HepG2 (cell line): Measurements from ENCODE around the gene CILP2. TPM values are rescaled to one million over a fixed set of nuclear protein-coding genes. Genes with fewer than 3 reads are reported as not detected.
A peak's percentile ranks its signal among the peaks of the same experiment; 100 is the strongest.

ENCODE experiments used
- ATAC-seq: fragments of 200-7000 bp; cut with Tn5 transposase; 3 replicates; pipeline ENCODE4 v1.9.1; 2020; ENCODE audit warnings: mild to moderate bottlenecking, moderate library complexity
- BruUV-seq: library from RNA; stranded (reverse); fragments of 400-500 nt; replicated peaks from 2 replicates; lab custom pipeline; 2021; lab: Mats Ljungman, UMichigan
- CTCF ChIA-PET: fragments of 300-600 bp; formaldehyde crosslinking; extraction: SDS; loops from one replicate; lab custom pipeline; 2021; ENCODE audit warnings: low total read pairs, inconsistent platforms, low intra/inter-chr PET ratio; lab: Yijun Ruan, JAX
- POLR2A ChIA-PET: fragments of 350-600 bp; sonication (Branson Sonifier 250); formaldehyde crosslinking; loops from one replicate; lab custom pipeline; 2020; ENCODE audit warnings: antibody characterized with exemption, inconsistent platforms; lab: Yijun Ruan, JAX
- DNase-seq: peaks from one replicate; pipeline ENCODE4 v3.0.0-alpha.2; 2015; ENCODE audit warnings: low spot score
- FAIRE-seq: peaks from 3 replicates; lab custom pipeline; 2011; peaks lifted over from hg19 to GRCh38; lab: Jason Lieb, UNC
- H2AFZ ChIP-seq: one replicate; pipeline ENCODE4 v1.6.1; 2011; ENCODE audit warnings: low read length, inconsistent platforms
- H3K27ac ChIP-seq: fragments of 300-600 bp; 3 replicates; pipeline ENCODE4 v1.8.0; 2011; ENCODE audit warnings: mixed run types, mild to moderate bottlenecking, mixed read lengths, low read length, inconsistent platforms; ENCODE audit not compliant: insufficient read depth; ENCODE audit errors: extremely low read length
- H3K27me3 ChIP-seq, 2 experiments: fragments of 200-600 bp in 1 of 2; 2 replicates in 1 of 2; 3 replicates in 1 of 2; pipeline versions ENCODE4 v1.6.0 to v1.8.0; 2011; ENCODE audit warnings: low read length in 2 of 2, mild to moderate bottlenecking in 2 of 2, moderate library complexity in 2 of 2, inconsistent platforms in 1 of 2; ENCODE audit not compliant: insufficient read depth in 2 of 2, control insufficient read depth in 1 of 2
- H3K36me3 ChIP-seq, 2 experiments: fragments of 200-600 bp in 1 of 2; replicated peaks in 1 of 2; 2 replicates in 1 of 2; 3 replicates in 1 of 2; pipeline versions ENCODE4 v1.5.1 to v1.8.0; 2011; ENCODE audit warnings: low read length in 2 of 2, inconsistent platforms in 1 of 2; ENCODE audit not compliant: insufficient read depth in 2 of 2, control insufficient read depth in 1 of 2
- H3K4me1 ChIP-seq: 2 replicates; pipeline ENCODE4 v1.5.1; 2012; ENCODE audit warnings: low read length, inconsistent platforms; ENCODE audit not compliant: insufficient read depth
- H3K4me2 ChIP-seq: 2 replicates; pipeline ENCODE4 v1.6.0; 2011; ENCODE audit warnings: low read depth, low read length, inconsistent platforms
- H3K4me3 ChIP-seq, 3 experiments: fragments of 200-600 bp in 1 of 3; sonication (generic), shearing (Covaris generic) in 1 of 3; replicated peaks in 1 of 3; 2 replicates each; pipeline ENCODE4 v1.5.1; 2011 to 2016; ENCODE audit warnings: low read length in 3 of 3, inconsistent platforms in 2 of 3, low read depth in 2 of 3, mild to moderate bottlenecking in 2 of 3, control low read depth in 1 of 3, mixed read lengths in 1 of 3; ENCODE audit not compliant: insufficient read depth in 1 of 3
- H3K79me2 ChIP-seq: one replicate; pipeline ENCODE4 v1.6.1; 2011; ENCODE audit warnings: low read length, inconsistent platforms; ENCODE audit not compliant: insufficient read depth
- H3K9ac ChIP-seq: 2 replicates; pipeline ENCODE4 v1.6.0; 2011; ENCODE audit warnings: mild to moderate bottlenecking, low read depth, low read length, inconsistent platforms; ENCODE audit not compliant: insufficient read depth
- H3K9me3 ChIP-seq: 2 replicates; pipeline ENCODE4 v1.5.1; 2012; ENCODE audit warnings: mild to moderate bottlenecking, low read length
- H4K20me1 ChIP-seq: 2 replicates; pipeline ENCODE4 v1.6.0; 2011; ENCODE audit warnings: inconsistent platforms, mild to moderate bottlenecking, low read length, moderate library complexity; ENCODE audit not compliant: insufficient read depth
- CEBPB ChIP-seq: IDR thresholded peaks from 2 replicates; pipeline ENCODE4 v1.6.1; 2011; ENCODE audit warnings: low read depth, low read length, improper control_type of control experiment, borderline replicate concordance
- CENPX ChIP-seq: sonication (generic); formaldehyde crosslinking; IDR thresholded peaks from 2 replicates; pipeline ENCODE4 v1.9.0; 2021; ENCODE audit warnings: mild to moderate bottlenecking, missing genetic modification reagents, moderate library complexity
- CTCF ChIP-seq: sonication (generic); formaldehyde crosslinking; IDR thresholded peaks from 2 replicates; pipeline ENCODE4 v1.5.0; 2020; ENCODE audit warnings: mild to moderate bottlenecking, missing genetic modification reagents, moderate library complexity
- NAIF1 ChIP-seq: sonication (generic); formaldehyde crosslinking; IDR thresholded peaks from 2 replicates; pipeline ENCODE4 v1.5.0; 2020; ENCODE audit warnings: mild to moderate bottlenecking, missing genetic modification reagents, borderline replicate concordance
- TBX3 ChIP-seq: fragments of 450-650 bp; IDR thresholded peaks from 2 replicates; pipeline ENCODE4 v1.6.1; 2017; ENCODE audit warnings: antibody characterized with exemption, mild to moderate bottlenecking, inconsistent platforms, borderline replicate concordance
- TIGD3 ChIP-seq: sonication (generic); formaldehyde crosslinking; IDR thresholded peaks from 2 replicates; pipeline ENCODE4 v1.5.1; 2020; ENCODE audit warnings: mild to moderate bottlenecking, missing genetic modification reagents, borderline replicate concordance
- ZNF564 ChIP-seq: sonication (generic); formaldehyde crosslinking; IDR thresholded peaks from 2 replicates; pipeline ENCODE4 v1.8.1; 2023; ENCODE audit warnings: mild to moderate bottlenecking, missing genetic modification reagents
- WGBS: methylation state at CpG from one replicate; pipeline ENCODE4 v1.1.6; 2017; ENCODE audit warnings: low lambda C conversion rate; 5-methylcytosine and 5-hydroxymethylcytosine counted together
- in situ Hi-C: cut with HindIII; loops from 2 replicates; pipeline ENCODE4 v1.10.0; 2017; ENCODE audit warnings: low pct_unique_long_range_greater_than_20kb; ENCODE audit not compliant: extremely low pct_ligation_motif_present
- intact Hi-C: fragments of 100-400 bp; cut with micrococcal nuclease; formaldehyde crosslinking; loops from one replicate; pipeline ENCODE4 v1.10.0; 2022; ENCODE audit not compliant: unreplicated experiment
- polyA plus RNA-seq, 8 experiments: library from polyadenylated mRNA; depleted of rRNA in 3 of 8; stranded (reverse) in 7 of 8; unstranded in 1 of 8; fragments of >200 nt; fragmentation: Illumina TruSeq in 4 of 8; extraction: Trizol in 4 of 8; gene quantifications; 2 replicates each; pipeline versions ENCODE4 v1.2.1 to v1.2.3, GENCODE V29; 2011 to 2016; ENCODE audit warnings: low read depth in 4 of 8, missing spikeins in 1 of 8, mixed read lengths in 1 of 8; ENCODE audit not compliant: insufficient read depth in 1 of 8
- total RNA-seq, 5 experiments: library from RNA; depleted of rRNA; stranded (reverse); fragments of >200 nt; fragmentation: Illumina TruSeq; extraction: Trizol; gene quantifications; 2 replicates each; pipeline ENCODE4 v1.2.3, GENCODE V29; 2016; ENCODE audit warnings: low read depth in 1 of 5

Gene CILP2
- total and polyA plus RNA-seq, 2 of the 13 experiments (the other 11 are each of a cell fraction or from before 2014, with no cell fraction given) = 0.09 to 0.37 TPM

GRCh38 chr19:19558055-19558454 lies 20.0 kb downstream of the CILP2 start:
- TF ChIP-seq CTCF (CRISPR knock-in tag) (0 out of 2 replicates have a peak, but pooled peaks have one; percentile 6), TBX3 (no peak)
- Histone ChIP-seq H3K4me2 (no peak overlapping the region), H3K9me3 (no peaks in the 10 kb centered on the region), H3K4me3 (no peak overlapping the region), H3K36me3 (no peaks in the 10 kb centered on the region), H2AFZ (no peak overlapping the region), H4K20me1 (no peaks in the 10 kb centered on the region), H3K4me1 (peaks cover 11% of the 10 kb centered on the region), H3K27ac (no peak overlapping the region), H3K79me2 (no peaks in the 10 kb centered on the region), H3K9ac (no peak overlapping the region), H3K27me3 (peaks cover 4 to 11% of the 10 kb centered on the region in 2 experiments; a peak in 3 of 5 replicates)
- in situ Hi-C loops = loop anchor here (25.0 kb wide), 1 partner anchor 1004 kb away; the partner anchor contains the start of gene ZNF737
- intact Hi-C loops = no loop called here
- ATAC-seq (peak; percentile 24; the same call in 1 of the 3 replicates), FAIRE-seq (no peak), DNase-seq (no peak)
- whole genome bisulfite sequencing = 6% methylated on average over 5 of the region's 15 CpGs
- BruUV-seq = no TSS peak
- ChIA-PET CTCF (no interaction called here), POLR2A (no interaction called here)

GRCh38 chr19:19558636-19559035 lies 20.6 kb downstream of the CILP2 start:
- Histone ChIP-seq H4K20me1 (no peaks in the 10 kb centered on the region), H3K27me3 (peaks cover 4 to 11% of the 10 kb centered on the region in 2 experiments; a peak in 3 of 5 replicates), H3K27ac (no peak overlapping the region), H3K9ac (no peak overlapping the region), H2AFZ (no peak overlapping the region), H3K36me3 (no peaks in the 10 kb centered on the region), H3K4me3 (no peak overlapping the region), H3K4me2 (no peak overlapping the region), H3K4me1 (peaks cover 14% of the 10 kb centered on the region), H3K9me3 (no peaks in the 10 kb centered on the region), H3K79me2 (no peaks in the 10 kb centered on the region)
- ChIA-PET CTCF (no interaction called here), POLR2A (no interaction called here)
- intact Hi-C loops = no loop called here
- WGBS = 50% methylated on average over 12 of the region's 16 CpGs
- TF ChIP-seq CENPX (CRISPR knock-in tag) = no peak
- no peak for TF ChIP-seq CEBPB
- no peak for TF ChIP-seq ZNF564 (CRISPR knock-in tag)
- TF ChIP-seq NAIF1 (CRISPR knock-in tag) = no peak
- no peak for TF ChIP-seq TIGD3
- in situ Hi-C loops = loop anchor here (25.0 kb wide), 1 partner anchor 1004 kb away; the partner anchor contains the start of gene ZNF737
- DNase-seq (no peak), ATAC-seq (no peak), FAIRE-seq (no peak)
- BruUV-seq = no TSS peak
